Measurements from ENCODE around the gene TACO1.

The TACO1 gene

DNA sequence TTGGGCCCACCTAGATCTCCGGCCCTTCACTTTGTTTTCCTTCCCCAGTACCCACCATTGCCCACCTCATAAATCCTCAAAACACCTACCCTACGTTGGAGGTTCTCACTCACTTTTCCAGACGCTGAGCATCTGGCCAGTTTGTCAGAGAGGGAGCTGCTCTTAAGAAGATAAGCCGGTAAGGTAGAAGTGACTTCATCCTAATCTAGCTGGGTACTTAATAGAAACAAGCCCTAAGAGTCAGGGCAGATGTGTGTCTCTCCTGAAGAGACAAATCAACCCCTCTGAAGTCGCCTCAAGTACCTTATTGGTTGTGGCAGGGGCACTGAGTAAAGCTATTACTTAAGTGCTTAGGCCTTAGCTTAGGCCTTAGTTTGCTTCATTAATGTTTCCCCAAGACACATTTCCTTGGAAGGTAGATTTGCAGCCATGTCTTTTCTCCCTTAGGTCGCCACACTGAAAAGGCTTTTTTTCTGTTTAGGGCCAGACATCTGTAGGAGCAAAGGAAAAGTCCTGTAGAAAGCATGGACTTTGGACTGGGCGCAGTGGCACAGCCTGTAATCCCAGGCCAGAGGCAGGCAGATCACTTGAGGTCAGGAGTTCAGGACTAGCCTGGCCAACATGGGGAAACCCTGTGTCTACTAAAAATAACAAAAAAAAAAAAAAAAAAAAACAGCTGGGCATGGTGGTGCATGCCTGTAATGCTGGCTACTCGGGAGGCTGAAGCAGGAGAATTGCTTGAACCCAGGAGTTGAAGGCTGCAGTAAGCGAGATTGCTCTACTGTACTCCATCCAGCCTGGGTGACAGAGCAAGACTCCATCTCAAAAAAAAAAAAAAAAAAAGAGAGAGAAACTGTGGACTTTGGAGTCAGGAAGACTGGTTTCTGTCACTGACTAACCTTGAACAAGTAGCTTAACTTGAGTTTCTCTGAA is 1.0 kb downstream of the TACO1 start:
- no peak for DNase-seq

DNA sequence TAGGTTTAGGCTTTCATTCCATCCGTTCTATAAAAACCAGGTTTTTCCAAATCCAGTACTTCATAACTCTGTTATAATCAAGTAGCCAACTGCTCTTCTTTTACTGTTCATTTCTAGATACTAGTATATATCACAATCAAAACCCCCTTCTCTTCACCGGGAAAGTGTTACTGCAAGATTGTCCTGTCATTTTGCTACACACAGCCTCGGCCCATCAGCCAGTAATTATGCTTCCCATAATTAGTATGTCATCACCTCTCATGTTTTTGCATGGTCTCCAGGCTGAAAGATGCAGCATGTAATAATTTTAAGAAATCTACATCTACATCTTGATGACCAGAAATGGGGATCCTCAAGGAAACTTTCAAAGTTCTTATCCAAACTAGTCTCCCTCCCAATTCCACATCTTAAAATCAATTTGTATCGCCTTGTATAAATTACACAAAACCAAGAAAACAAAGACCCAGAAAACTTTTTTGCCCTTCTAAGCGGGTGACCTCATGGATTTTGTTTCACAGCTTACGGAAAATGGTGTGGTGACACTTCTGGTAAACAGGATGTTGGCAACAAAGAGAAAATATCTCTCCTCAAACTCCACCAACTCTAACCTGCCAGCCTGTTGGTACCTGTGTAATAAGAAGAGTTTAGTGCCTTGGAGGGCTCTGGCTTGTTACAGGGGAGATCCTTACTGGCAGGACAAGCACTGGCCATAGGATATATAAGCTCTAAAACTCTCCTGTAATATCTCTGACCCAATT is 9.3 kb downstream of the TACO1 start:
- no peak for DNase-seq

DNA sequence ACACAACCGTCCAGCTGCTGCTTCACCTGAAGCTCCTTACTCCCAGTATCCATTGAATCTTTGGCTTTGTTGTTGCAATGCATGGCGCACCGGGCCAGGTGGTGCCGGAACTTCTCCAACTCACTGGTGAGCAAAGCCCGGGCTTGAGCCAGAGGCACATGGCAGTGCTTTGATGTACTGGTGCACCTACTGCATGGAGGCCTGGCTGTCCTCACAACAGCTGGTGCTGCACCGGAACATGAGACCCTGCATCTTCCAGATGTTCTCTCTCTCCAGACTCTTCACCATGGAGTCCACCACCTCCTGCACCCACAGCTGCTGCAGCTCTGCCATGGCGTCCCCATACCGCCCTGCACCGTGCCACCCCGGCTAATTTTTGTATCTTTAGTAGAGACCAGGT is 10.2 kb downstream of the TACO1 start:
- no peak for DNase-seq

DNA sequence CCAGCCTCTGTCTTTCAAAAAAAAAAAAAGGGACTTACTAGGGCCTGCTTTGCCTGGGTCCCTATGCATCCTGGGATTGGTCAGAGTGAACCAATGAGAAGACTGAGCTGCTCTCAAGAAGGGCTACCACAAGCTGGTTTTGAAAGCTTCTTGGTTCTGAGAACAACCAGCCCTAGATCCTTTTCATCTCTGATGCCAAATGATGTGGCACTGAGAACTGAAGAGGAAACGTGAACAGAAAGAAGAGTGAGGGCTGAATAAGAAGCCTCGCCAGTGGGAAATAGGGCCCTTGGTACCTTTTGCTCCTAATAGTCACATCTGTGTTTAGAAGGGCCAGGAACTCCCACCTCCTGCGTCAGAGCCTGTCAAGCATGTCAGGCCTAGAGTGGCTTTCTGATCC is 10.7 kb downstream of the TACO1 start:
- DNase-seq, result no peak

GRCh38 chr17:63613663-63614062 is 13.0 kb downstream of the TACO1 start:
- DNase-seq, result no peak

DNA sequence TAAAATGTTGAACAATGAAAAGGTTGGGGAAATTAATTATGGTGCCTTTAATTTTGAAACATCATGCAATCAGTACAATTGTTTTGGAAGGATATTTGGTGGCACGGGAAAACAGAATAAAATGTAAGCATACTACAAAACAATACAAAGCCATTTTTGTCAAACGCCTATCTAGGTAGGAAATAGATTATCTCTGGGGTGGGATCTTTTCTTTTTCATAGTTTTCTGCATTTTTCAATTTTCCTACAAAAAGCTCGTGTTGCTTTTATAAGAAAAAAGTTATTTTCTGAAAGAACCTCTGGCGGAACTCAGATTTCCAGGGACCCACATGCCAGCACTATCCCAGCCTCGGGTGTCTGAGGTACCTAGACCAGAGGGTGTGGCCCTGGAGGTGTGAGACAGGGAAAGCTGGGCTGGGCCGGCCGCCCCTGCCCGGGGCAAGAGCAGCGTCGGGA is 20.6 kb downstream of the TACO1 start:
- peak; percentile 2 for DNase-seq

- peak; percentile 100 for DNase-seq
Observed at GRCh38 chr17:63621684-63622573, 21.2 kb downstream of the TACO1 start, which contains the start of gene MAP3K3. MAP3K3 (plus strand) TSS chr17:63622417; CDS start chr17:63622760, 343 bp downstream.

DNA sequence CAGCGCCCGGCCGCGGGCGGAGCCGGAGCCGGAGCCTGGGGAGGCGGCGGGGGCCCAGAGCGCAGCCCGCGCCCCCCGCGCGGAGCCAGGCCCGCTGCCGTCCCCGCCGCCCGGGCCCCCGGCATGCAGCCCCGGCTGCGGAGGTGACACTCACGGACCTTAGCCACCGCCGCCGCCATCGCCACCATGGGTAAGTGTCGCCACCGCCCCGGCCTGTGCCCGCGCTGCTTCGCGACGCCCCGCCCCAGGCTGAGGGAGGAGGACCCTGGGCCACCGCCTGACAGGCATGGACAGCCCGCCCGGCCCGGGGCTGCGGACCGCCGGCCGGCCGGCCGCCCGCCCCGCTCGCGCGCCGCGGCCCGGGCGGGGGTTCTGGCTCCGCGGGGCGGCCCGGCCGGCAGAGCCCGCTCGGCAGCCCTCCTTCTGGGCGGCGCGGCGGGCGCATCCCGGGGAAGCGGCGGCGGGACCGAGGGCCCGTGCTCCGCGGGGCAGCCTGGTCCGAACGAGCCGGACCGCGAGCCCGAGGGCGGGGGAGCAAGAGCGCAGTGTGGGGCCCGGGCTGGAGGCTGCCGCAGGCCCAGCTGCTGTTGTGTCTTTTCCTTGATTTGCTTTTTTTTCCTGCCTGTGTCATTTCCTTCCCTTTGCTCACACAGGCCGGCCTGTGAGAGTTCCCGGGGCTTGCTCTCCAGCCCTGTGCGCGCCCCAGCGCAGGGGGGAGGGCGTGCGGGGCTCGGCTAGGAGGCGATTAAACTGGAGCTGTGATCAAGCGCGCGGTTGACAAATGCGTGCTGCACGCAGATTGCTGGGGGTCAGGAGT is 22.1 kb downstream of the TACO1 start:
- DNase-seq, result peak; percentile 42

- no peak for DNase-seq
Observed at GRCh38 chr17:63623786-63624530, 23.3 kb downstream of the TACO1 start.

- DNase-seq, result no peak
Observed at GRCh38 chr17:63624531-63624880, 23.8 kb downstream of the TACO1 start.

- DNase-seq, result no peak
Observed at GRCh38 chr17:63626551-63627180, 26.0 kb downstream of the TACO1 start.

DNA sequence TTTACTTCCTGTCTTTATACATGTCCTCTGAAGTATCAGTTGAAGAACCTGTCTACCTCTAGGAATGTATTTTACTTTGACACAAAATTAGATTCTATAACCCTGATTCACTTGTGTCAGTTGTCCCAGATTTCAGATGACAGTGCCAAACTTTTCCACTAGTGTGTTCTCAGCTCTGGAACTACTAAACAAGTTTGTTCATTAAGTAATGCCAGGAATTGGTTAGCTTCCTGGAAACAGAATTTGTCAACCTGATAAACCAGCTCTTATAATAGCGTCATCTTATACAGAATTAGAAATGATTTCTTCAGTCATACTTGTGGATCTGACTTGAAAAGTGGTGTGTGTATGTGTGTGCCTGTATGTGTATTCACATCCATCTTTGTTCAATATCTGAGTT is 28.9 kb downstream of the TACO1 start:
- DNase-seq, result no peak

GRCh38 chr17:63631062-63631461 is 30.4 kb downstream of the TACO1 start:
- DNase-seq, result no peak

DNA sequence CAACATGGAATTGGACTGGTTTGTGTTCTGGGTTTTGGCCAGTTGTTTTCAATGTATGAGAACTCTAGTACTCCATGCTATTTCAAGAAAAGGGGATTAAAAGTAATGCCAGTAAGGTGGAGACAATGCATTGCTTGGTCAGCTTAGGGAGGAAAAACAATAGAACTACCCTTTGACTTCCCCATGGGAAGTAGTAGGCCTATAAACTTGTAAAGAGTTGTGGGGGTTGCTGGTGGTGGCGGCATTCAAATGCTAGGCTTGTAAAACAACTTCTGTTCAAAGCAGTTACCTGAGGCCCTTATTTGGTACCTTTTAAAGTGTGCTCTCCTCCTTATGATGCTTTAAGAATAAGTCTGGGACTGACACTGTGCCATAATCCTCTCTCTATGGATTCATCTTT is 30.9 kb downstream of the TACO1 start:
- DNase-seq, result no peak

- DNase-seq, result no peak
Observed at GRCh38 chr17:63633742-63634141, 33.0 kb downstream of the TACO1 start.

GRCh38 chr17:63634163-63634562 is 33.5 kb downstream of the TACO1 start:
- DNase-seq, result no peak

DNA sequence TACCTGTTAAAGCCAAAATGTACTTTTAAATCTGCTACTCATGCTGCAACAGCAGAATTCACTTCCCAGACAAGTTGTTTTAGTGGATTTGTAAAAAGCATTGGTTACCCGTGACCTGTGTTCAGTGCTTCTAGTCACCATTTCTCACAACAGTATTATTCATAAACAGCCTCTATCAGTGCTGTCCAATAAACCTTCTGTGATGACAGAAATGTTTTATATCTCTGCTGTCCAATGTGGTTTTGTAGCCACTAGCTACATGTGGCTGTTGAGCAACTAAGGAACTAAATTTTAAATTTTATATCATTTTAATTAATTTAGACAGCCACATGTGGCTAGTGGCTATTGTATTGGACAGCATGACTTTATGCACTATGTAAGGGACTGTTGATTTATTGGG is 34.1 kb downstream of the TACO1 start:
- DNase-seq, result no peak

DNA sequence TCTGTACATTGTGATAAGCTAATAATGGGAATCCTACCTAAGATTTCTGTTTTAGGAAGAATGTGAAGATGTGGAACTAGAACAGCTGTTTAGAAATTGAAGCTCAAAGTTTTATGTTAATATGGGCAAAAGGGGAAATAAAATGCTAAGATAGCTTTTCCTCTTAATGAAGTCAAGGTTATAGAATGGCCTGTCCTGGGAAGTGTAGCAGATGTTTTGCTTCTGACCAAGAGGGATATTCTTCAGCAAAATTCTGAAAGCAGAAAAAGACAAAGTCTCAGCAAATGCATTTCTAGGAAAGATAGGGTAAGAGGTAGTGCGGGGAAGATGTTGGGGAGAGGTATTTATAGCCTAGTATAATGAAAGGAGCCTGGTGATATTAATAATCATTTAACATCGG is 34.6 kb downstream of the TACO1 start:
- no peak for DNase-seq

GRCh38 chr17:63635787-63636186 is 35.1 kb downstream of the TACO1 start:
- DNase-seq, result no peak

- no peak for DNase-seq
Observed at GRCh38 chr17:63639125-63639524, 38.4 kb downstream of the TACO1 start.

DNA sequence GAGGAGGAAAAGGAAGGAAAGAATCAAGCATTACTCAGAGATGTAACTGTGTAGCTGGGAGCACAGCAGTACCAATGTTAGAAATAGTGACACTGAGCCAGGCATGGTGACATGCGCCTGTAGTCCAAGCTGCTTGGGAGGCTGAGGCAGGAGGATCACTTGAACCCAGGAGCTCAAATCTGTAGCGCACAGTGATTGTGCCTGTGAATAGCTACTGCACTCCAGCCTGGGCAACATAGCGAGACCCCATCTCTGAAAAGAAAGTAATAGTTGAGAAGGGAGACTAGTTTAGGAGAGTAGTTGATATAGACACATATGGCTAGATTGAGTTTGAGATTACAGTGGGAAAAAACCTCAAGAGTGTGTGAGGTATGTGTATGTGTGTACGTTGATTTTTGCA is 39.3 kb downstream of the TACO1 start:
- no peak for DNase-seq
